Ovary (tissue), 9 donors: Measurements from ENCODE around the gene GFAP. TPM values are rescaled to one million over a fixed set of nuclear protein-coding genes. Genes with fewer than 3 reads are reported as not detected.
A peak's percentile ranks its signal among the peaks of the same experiment; 100 is the strongest.

Experiments
- DNase-seq, 5 donors: peaks; one replicate each; pipeline ENCODE4 v3.0.0-alpha.2; 2019 to 2020
- H3K27ac ChIP-seq, 2 donors: fragments of 200-600 bp; one replicate each; pipeline versions ENCODE4 v1.5.1 to v1.8.0; 2019 to 2022
- H3K27me3 ChIP-seq: fragments of 200-600 bp; one replicate; pipeline ENCODE4 v1.8.0; 2022
- H3K36me3 ChIP-seq: fragments of 200-600 bp; sonication (generic); one replicate; pipeline ENCODE4 v1.5.1; 2019
- H3K4me1 ChIP-seq: one replicate; pipeline ENCODE4 v1.8.1; 2013; ENCODE audit warnings: mild to moderate bottlenecking, moderate library complexity; ENCODE audit not compliant: insufficient read depth
- H3K4me3 ChIP-seq: fragments of 200-600 bp; sonication (generic); one replicate; pipeline ENCODE4 v1.5.1; 2017
- H3K9me3 ChIP-seq, 2 donors: fragments of 200-600 bp in 1 of 2; sonication (generic) in 1 of 2; one replicate each; pipeline versions ENCODE4 v1.5.1 to v1.8.1; 2013 to 2019; ENCODE audit warnings: mild to moderate bottlenecking in 1 of 2, moderate library complexity in 1 of 2
- CTCF ChIP-seq, 3 donors: fragments of 450-650 bp in 2 of 3; fragments of 200-600 bp in 1 of 3; IDR thresholded peaks; one replicate each; pipeline versions ENCODE4 v1.5.1 to v1.8.0; 2016 to 2022; ENCODE audit warnings: antibody characterized with exemption in 3 of 3, mild to moderate bottlenecking in 1 of 3
- EP300 ChIP-seq: sonication (generic); formaldehyde crosslinking; IDR thresholded peaks from one replicate; pipeline ENCODE4 v1.6.1; 2017; ENCODE audit warnings: antibody characterized with exemption
- POLR2A ChIP-seq: fragments of 450-650 bp; IDR thresholded peaks from one replicate; pipeline ENCODE4 v1.6.1; 2017; ENCODE audit warnings: antibody characterized with exemption, mild to moderate bottlenecking, moderate library complexity
- WGBS, 3 donors: extraction: QIAGEN DNeasy Blood & Tissue Kit in 1 of 3; methylation state at CpG; one replicate each; pipeline versions ENCODE4 v1.1.5 to v1.1.7; 2013 to 2017; 5-methylcytosine and 5-hydroxymethylcytosine counted together
- intact Hi-C, 4 donors: fragments of 100-400 bp; cut with DNase I; formaldehyde crosslinking; loops; one replicate each; pipeline versions ENCODE4 v1.11.0 to v1.15.1; 2022 to 2023
- polyA plus RNA-seq, 2 donors: library from polyadenylated mRNA; stranded (reverse); fragments of 200-250 nt in 1 of 2; fragments of 350-450 nt in 1 of 2; fragmentation: Illumina TruSeq in 1 of 2; extraction: RNeasy Lipid Tissue Mini Kit (QIAGEN cat#74804) in 1 of 2; gene quantifications; one replicate each; pipeline ENCODE4 v1.2.3, GENCODE V29; 2013 to 2014
- total RNA-seq, 7 donors: library from RNA; depleted of rRNA in 2 of 7; stranded (reverse); fragments of >200 nt in 2 of 7; fragmentation: NEBNext Ultra II Directional in 3 of 7; extraction: Animal tissue kit (Norgen Biotek cat#: 25700) in 3 of 7; gene quantifications; one replicate each; pipeline versions ENCODE4 v1.1.0 to v1.2.4, GENCODE V29; 2016 to 2023
- donor health status: DM: no; HTN: no; CAD: no; lungs with moderate emphysema.
- donor health status: DM: no; HTN: no; CAD: no.
- donor health status: Bipolar disorder and iron deficiency.
- donor health status: DM: yes; HTN: yes; CAD: no.
- donor health status: DM: no; HTN: no; CAD: no.
- donor health status: DM: yes; HTN: yes; CAD: no.

Gene GFAP
- total and polyA plus RNA-seq, 9 donors, result 0.08 to 1.8 (median 0.49) TPM; not detected in 1

DNA sequence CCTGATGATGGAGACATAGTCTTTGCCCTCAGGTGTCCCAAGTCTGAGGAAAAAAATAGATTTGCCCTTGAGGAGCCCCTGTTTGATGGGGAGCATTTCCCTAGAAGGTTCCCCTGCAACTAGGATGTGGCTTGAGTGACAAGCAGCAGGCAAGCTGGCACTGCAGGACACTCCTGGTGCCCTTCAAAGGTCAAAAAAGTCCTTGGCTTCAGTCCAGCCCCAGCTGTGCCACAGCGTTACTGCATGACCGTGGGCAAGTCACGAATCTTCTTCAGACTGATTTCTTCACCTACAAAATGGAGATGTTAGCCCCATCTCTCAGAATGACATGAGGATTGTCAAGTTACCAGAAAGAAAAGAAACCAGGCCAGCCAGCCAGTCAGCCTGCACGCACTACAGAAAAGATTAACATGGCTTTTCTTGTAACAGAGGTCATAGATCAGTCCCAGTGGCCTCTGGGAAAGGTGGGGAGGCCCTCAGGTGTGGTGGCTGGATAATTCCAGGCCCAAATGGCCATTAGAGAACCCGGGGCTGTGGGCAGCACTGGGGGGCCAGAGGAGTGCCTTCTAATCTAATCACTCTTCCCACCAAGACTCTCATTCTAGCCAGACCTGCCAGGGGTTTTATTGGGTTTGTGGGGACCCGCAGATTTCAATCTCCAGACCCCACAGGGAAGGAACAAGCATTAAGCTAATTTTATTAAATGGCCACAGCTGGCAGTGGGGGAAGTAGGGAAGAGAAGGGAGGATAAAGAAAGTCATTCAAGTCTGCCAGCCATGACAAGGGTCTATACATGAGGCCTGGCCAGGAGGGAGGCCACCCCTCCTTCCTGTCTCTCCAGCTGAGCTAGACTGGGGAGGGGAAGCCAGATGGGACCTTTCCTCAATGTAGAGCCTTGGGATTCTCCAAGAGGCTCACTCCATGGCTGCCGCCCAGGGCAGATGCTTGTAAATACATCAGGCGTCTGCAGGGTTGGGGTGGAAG, 42.0 kb upstream of the GFAP start:
- H3K36me3 ChIP-seq, result no peaks in the 10 kb centered on the region
- H3K4me3 ChIP-seq, result no peak overlapping the region
- H3K27me3 ChIP-seq, result no peaks in the 10 kb centered on the region
- 79 to 86% (median 83%) methylated on average over 8 of the region's 8 CpGs for WGBS, 3 donors
- no peak for TF ChIP-seq CTCF (IDR thresholded peaks at IDR 0.05)
- no peaks in the 10 kb centered on the region for H3K9me3 ChIP-seq
- H3K27ac ChIP-seq, result no peak overlapping the region
- DNase-seq, result no peak
- intact Hi-C loops, result no loop called here
- H3K4me1 ChIP-seq, result no peaks in the 10 kb centered on the region

DNA sequence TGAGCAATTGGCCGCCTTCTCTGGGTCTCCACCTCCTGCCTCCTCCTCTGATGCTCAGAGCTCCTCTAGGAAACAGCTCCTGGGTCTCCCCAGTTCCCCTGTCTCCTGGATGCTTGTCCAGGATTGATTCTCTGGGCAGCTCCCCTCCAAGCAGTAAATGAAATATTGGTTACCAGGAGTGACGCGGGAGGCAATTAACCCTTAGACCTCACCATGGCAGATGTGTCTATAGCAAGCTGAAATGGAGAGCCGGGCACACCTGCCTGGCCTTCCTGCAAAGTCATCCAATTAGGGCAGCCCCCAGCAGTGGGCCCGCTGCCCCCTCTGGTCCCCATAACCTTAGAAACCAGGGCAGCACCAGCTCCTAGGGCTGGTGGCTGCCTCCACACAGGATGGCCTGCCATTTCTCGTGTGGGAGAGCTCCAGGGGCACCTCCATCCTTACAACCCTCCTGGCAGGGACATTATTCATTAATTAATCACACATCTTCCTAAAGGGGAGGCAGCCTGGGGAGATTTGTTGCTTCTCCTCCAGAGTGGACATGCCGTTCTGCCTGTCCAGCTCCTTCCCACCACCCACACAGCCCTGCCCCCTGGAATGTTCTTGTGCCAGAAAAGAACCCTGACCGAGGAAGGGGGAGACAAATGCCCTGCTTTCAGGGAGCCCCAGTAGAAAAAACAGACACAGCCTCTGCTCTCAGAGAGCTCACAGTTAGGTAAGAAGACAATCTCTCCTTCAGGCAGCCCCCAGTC, 40.5 kb upstream of the GFAP start:
- H3K9me3 ChIP-seq, result no peaks in the 10 kb centered on the region
- no peak overlapping the region for H3K27ac ChIP-seq
- DNase-seq, result no peak
- TF ChIP-seq POLR2A (no peak), EP300 (no peak), CTCF (IDR thresholded peaks at IDR 0.05) (no peak)
- H3K4me1 ChIP-seq, result no peaks in the 10 kb centered on the region
- H3K36me3 ChIP-seq, result no peaks in the 10 kb centered on the region
- WGBS, 3 donors, result 55 to 58% (median 57%) methylated on average over 8 of the region's 8 CpGs
- no peak overlapping the region for H3K4me3 ChIP-seq
- no peaks in the 10 kb centered on the region for H3K27me3 ChIP-seq
- intact Hi-C loops, result no loop called here

GRCh38 chr17:44952946-44953475, 37.7 kb upstream of the GFAP start:
- WGBS, 3 donors, result 68 to 74% (median 68%) methylated on average over 6 of the region's 6 CpGs
- Histone ChIP-seq H3K4me3 (no peak overlapping the region), H3K27ac (no peak overlapping the region), H3K4me1 (no peaks in the 10 kb centered on the region), H3K27me3 (no peaks in the 10 kb centered on the region), H3K36me3 (no peaks in the 10 kb centered on the region), H3K9me3 (no peaks in the 10 kb centered on the region)
- no peak for DNase-seq
- no peak for TF ChIP-seq EP300
- TF ChIP-seq CTCF (IDR thresholded peaks at IDR 0.05), result no peak
- intact Hi-C loops, result no loop called here

- Histone ChIP-seq H3K9me3 (no peaks in the 10 kb centered on the region), H3K27me3 (no peaks in the 10 kb centered on the region), H3K36me3 (no peaks in the 10 kb centered on the region), H3K27ac (no peak overlapping the region), H3K4me3 (peak overlapping the region; percentile 44), H3K4me1 (no peaks in the 10 kb centered on the region)
- TF ChIP-seq EP300 (no peak), POLR2A (no peak), CTCF (IDR thresholded peaks at IDR 0.05) (no peak)
- no peak for DNase-seq
- 49 to 53% (median 51%) methylated on average over 7 of the region's 7 CpGs for WGBS, 3 donors
- intact Hi-C loops, result no loop called here
Measured at GRCh38 chr17:44948315-44948795, 33.1 kb upstream of the GFAP start.
